ENCODE results near the gene FAM210B.
"Not testable (repeated sequence)": the region's sequence is repeated elsewhere in the genome, so short reads cannot be mapped to it uniquely, and the experiment has no call there.

The FAM210B gene

DNA sequence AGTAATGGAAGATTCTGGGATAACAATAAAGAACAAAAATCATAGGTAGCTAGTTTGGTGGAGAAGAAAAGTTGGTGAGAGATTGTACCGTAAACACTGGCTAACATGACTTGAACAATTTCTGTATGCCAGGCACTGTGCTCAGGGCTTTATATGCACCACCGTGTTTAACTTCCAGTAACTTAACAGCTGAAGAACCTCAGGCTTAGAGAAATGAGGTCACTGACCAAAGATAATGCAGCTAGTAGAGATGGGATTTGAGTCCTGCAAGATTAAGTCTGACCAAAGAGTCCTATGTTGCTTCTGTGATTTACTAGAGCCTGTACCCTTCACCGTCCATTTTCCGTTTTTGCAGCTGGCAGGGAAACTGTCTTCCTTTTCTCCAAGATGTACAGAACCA lies 36.4 kb downstream of the FAM210B start:
- H3K27me3 ChIP-seq (ENCODE audit: insufficient read depth, poor library complexity, severe bottlenecking) = no peaks in the 10 kb centered on the region
- TF ChIP-seq, protein P1, sequence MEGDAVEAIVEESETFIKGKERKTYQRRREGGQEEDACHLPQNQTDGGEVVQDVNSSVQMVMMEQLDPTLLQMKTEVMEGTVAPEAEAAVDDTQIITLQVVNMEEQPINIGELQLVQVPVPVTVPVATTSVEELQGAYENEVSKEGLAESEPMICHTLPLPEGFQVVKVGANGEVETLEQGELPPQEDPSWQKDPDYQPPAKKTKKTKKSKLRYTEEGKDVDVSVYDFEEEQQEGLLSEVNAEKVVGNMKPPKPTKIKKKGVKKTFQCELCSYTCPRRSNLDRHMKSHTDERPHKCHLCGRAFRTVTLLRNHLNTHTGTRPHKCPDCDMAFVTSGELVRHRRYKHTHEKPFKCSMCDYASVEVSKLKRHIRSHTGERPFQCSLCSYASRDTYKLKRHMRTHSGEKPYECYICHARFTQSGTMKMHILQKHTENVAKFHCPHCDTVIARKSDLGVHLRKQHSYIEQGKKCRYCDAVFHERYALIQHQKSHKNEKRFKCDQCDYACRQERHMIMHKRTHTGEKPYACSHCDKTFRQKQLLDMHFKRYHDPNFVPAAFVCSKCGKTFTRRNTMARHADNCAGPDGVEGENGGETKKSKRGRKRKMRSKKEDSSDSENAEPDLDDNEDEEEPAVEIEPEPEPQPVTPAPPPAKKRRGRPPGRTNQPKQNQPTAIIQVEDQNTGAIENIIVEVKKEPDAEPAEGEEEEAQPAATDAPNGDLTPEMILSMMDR (IDR thresholded peaks at IDR 0.05; ENCODE audit: poor library complexity, severe bottlenecking) = no peak
- H3K4me1 ChIP-seq (ENCODE audit: insufficient read depth, poor library complexity, severe bottlenecking) = peaks cover 13% of the 10 kb centered on the region
- no peak for DNase-seq (ENCODE audit: low spot score)
- no peak for ATAC-seq (ENCODE audit: low read depth)
- no peak overlapping the region for H3K4me3 ChIP-seq (ENCODE audit: severe bottlenecking)
- peaks cover 73% of the 10 kb centered on the region for H3K36me3 ChIP-seq (ENCODE audit: low read depth)
- H3K9me3 ChIP-seq (ENCODE audit: severe bottlenecking) = no peaks in the 10 kb centered on the region
- no peak overlapping the region for H3K27ac ChIP-seq (ENCODE audit: poor library complexity, severe bottlenecking)

DNA sequence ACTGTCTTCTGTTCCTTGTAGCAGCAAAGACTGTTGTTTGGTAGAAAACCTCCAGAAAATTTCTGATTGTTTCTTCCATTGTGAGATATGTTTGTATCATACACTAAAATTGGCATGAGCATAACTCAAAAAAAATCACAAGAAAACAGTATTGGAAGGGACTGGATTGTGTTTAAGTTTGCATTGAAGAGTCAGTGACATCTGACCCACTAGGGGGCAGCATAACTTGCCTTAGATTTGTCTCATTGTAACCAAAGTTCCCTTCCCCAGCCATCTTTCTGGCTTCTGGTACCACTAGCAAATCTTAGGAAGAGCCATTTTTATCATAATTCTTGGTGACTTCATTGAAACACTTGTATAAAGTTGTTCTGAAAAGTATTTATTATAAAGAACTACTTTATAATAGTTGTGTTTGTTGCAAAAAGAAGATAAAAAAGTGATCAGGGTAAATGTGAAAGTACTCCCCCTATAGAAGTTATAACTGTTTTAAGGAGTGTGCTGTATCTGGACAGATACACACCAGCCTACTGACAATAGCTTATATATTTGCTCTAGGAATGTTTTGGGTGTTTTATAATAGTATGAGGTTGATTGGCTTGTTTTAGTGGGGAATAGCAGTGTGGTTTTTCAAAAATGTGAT lies 41.3 kb downstream of the FAM210B start:
- H3K27me3 ChIP-seq (ENCODE audit: insufficient read depth, poor library complexity, severe bottlenecking) = no peaks in the 10 kb centered on the region
- peaks cover 100% of the 10 kb centered on the region for H3K36me3 ChIP-seq (ENCODE audit: low read depth)
- H3K4me1 ChIP-seq (ENCODE audit: insufficient read depth, poor library complexity, severe bottlenecking) = no peaks in the 10 kb centered on the region
- H3K4me3 ChIP-seq (ENCODE audit: severe bottlenecking) = no peak overlapping the region
- no peak overlapping the region for H3K27ac ChIP-seq (ENCODE audit: poor library complexity, severe bottlenecking)
- no peaks in the 10 kb centered on the region for H3K9me3 ChIP-seq (ENCODE audit: severe bottlenecking)
- ATAC-seq (ENCODE audit: low read depth) (peak; percentile 80), DNase-seq (ENCODE audit: low spot score) (no peak)
- TF ChIP-seq, protein P1 (IDR thresholded peaks at IDR 0.05; ENCODE audit: poor library complexity, severe bottlenecking) = peak; percentile 100

DNA sequence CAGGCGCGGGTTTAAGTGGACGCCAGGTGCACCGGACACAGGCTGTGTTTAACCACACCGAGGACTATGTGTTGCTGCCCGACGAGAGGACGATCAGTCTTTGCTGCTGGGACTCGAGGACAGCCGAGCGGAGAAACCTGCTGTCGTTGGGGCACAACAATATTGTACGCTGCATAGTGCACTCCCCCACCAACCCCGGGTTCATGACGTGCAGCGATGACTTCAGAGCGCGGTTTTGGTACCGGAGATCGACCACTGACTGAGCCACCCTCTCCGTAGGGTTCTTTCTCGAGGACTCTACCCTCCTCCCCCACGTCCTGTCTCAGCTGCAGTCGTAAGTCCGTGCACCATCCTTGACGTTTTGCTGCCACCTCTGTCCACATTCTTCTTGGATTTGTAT lies 44.7 kb downstream of the FAM210B start:
- no peaks in the 10 kb centered on the region for H3K9me3 ChIP-seq (ENCODE audit: severe bottlenecking)
- peaks cover 96% of the 10 kb centered on the region for H3K36me3 ChIP-seq (ENCODE audit: low read depth)
- no peaks in the 10 kb centered on the region for H3K4me1 ChIP-seq (ENCODE audit: insufficient read depth, poor library complexity, severe bottlenecking)
- no peak overlapping the region for H3K27ac ChIP-seq (ENCODE audit: poor library complexity, severe bottlenecking)
- TF ChIP-seq, protein P1 (IDR thresholded peaks at IDR 0.05; ENCODE audit: poor library complexity, severe bottlenecking) = no peak
- H3K4me3 ChIP-seq (ENCODE audit: severe bottlenecking) = no peak overlapping the region
- no peaks in the 10 kb centered on the region for H3K27me3 ChIP-seq (ENCODE audit: insufficient read depth, poor library complexity, severe bottlenecking)
- no peak for DNase-seq (ENCODE audit: low spot score)
- no peak for ATAC-seq (ENCODE audit: low read depth)

DNA sequence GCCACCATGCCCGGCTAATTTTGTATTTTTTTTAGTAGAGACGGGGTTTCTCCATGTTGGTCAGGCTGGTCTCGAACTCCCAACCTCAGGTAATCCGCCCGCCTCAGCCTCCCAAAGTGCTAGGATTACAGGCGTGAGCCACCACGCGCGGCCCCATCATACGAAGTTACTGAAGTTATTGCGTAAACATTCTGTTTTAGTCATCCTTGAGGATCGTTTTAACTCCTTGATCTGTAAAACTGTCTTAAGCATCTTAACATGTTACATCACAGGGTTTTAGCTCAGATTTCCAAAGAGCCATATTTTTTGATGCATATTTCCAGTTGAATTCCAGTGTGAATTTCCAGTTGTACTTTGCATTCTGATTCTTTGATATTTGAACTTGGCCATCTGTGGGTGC lies 46.6 kb downstream of the FAM210B start:
- H3K27me3 ChIP-seq (ENCODE audit: insufficient read depth, poor library complexity, severe bottlenecking); DNase-seq (ENCODE audit: low spot score); H3K4me1 ChIP-seq (ENCODE audit: insufficient read depth, poor library complexity, severe bottlenecking); H3K9me3 ChIP-seq (ENCODE audit: severe bottlenecking); H3K4me3 ChIP-seq (ENCODE audit: severe bottlenecking); H3K27ac ChIP-seq (ENCODE audit: poor library complexity, severe bottlenecking); ATAC-seq (ENCODE audit: low read depth): not testable (repeated sequence)
- peaks cover 77% of the 10 kb centered on the region for H3K36me3 ChIP-seq (ENCODE audit: low read depth)

DNA sequence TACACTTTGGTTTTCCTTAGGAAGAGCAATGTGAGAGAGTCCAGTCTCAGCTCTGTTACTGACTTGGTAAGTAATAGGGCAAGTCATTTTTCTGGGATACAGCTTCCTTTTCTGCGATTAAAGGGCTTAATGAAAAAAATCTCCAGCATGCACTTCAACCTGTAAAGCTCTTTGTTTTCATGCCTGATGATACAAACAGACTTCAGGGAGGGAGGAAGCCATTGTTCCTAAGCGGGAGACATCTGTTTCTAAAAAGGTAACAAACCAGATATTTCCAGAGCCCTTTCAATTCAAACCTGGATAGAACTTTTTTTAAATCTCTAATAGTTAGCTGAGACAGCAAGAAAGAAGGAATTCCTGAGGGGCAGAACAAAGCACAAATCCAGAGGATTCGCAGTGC lies 48.1 kb downstream of the FAM210B start:
- ATAC-seq (ENCODE audit: low read depth) (no peak), DNase-seq (ENCODE audit: low spot score) (no peak)
- no peaks in the 10 kb centered on the region for H3K9me3 ChIP-seq (ENCODE audit: severe bottlenecking)
- peaks cover 62% of the 10 kb centered on the region for H3K36me3 ChIP-seq (ENCODE audit: low read depth)
- H3K27ac ChIP-seq (ENCODE audit: poor library complexity, severe bottlenecking) = no peak overlapping the region
- H3K27me3 ChIP-seq (ENCODE audit: insufficient read depth, poor library complexity, severe bottlenecking) = no peaks in the 10 kb centered on the region
- no peak overlapping the region for H3K4me3 ChIP-seq (ENCODE audit: severe bottlenecking)
- no peaks in the 10 kb centered on the region for H3K4me1 ChIP-seq (ENCODE audit: insufficient read depth, poor library complexity, severe bottlenecking)
- TF ChIP-seq, protein P1 (IDR thresholded peaks at IDR 0.05; ENCODE audit: poor library complexity, severe bottlenecking) = no peak
